GM18507 (cell line): ENCODE results near the gene PLD4.
"Not testable (repeated sequence)": the region's sequence is repeated elsewhere in the genome, so short reads cannot be mapped to it uniquely, and the experiment has no call there.

ENCODE experiments used
- DNase-seq: peaks from one replicate; pipeline ENCODE4 v3.0.0; 2011; ENCODE audit warnings: low read depth; ENCODE audit not compliant: insufficient read length; ENCODE audit errors: extremely low spot score
- FAIRE-seq: peaks from 2 replicates; lab custom pipeline; 2011; peaks lifted over from hg19 to GRCh38; lab: Jason Lieb, UNC

The PLD4 gene

GRCh38 chr14:104937161-104937560 lies 12.5 kb downstream of the PLD4 start:
- no peak for DNase-seq
- no peak for FAIRE-seq

GRCh38 chr14:104937694-104938365 lies 13.2 kb downstream of the PLD4 start:
- DNase-seq = no peak
- FAIRE-seq = no peak

GRCh38 chr14:104938436-104938835 lies 13.8 kb downstream of the PLD4 start:
- DNase-seq (no peak), FAIRE-seq (no peak)

GRCh38 chr14:104938960-104939359 lies 14.3 kb downstream of the PLD4 start:
- FAIRE-seq = no peak

GRCh38 chr14:104939666-104940410 lies 15.2 kb downstream of the PLD4 start:
- DNase-seq (no peak), FAIRE-seq (no peak)

More at GRCh38 chr14:104938960-104939359, 14.3 kb downstream of the PLD4 start:
- no peak for DNase-seq

GRCh38 chr14:104940526-104941150 lies 16.0 kb downstream of the PLD4 start:
- no peak for DNase-seq
- FAIRE-seq = no peak

GRCh38 chr14:104941508-104942365 lies 17.1 kb downstream of the PLD4 start:
- FAIRE-seq (no peak), DNase-seq (no peak)

- FAIRE-seq = no peak
Observed at GRCh38 chr14:104942586-104942985, 17.9 kb downstream of the PLD4 start.

GRCh38 chr14:104943216-104944015 lies 18.7 kb downstream of the PLD4 start:
- not testable (repeated sequence) for DNase-seq, FAIRE-seq

More at GRCh38 chr14:104942586-104942985, 17.9 kb downstream of the PLD4 start:
- DNase-seq = no peak

GRCh38 chr14:104944016-104944308 lies 19.3 kb downstream of the PLD4 start:
- not testable (repeated sequence) for DNase-seq, FAIRE-seq

- FAIRE-seq, DNase-seq: not testable (repeated sequence)
Observed at GRCh38 chr14:104944436-104945205, 19.9 kb downstream of the PLD4 start.

- FAIRE-seq, DNase-seq: not testable (repeated sequence)
Observed at GRCh38 chr14:104945266-104945665, 20.6 kb downstream of the PLD4 start.

GRCh38 chr14:104945986-104946965 lies 21.6 kb downstream of the PLD4 start:
- DNase-seq, FAIRE-seq: not testable (repeated sequence)

GRCh38 chr14:104947201-104947600 lies 22.5 kb downstream of the PLD4 start:
- not testable (repeated sequence) for FAIRE-seq, DNase-seq

- DNase-seq, FAIRE-seq: not testable (repeated sequence)
Observed at GRCh38 chr14:104947881-104948735, 23.4 kb downstream of the PLD4 start.

GRCh38 chr14:104948736-104949031 lies 24.0 kb downstream of the PLD4 start:
- FAIRE-seq (no peak), DNase-seq (no peak)
